ENCODE results near the gene IL4R.

DNA sequence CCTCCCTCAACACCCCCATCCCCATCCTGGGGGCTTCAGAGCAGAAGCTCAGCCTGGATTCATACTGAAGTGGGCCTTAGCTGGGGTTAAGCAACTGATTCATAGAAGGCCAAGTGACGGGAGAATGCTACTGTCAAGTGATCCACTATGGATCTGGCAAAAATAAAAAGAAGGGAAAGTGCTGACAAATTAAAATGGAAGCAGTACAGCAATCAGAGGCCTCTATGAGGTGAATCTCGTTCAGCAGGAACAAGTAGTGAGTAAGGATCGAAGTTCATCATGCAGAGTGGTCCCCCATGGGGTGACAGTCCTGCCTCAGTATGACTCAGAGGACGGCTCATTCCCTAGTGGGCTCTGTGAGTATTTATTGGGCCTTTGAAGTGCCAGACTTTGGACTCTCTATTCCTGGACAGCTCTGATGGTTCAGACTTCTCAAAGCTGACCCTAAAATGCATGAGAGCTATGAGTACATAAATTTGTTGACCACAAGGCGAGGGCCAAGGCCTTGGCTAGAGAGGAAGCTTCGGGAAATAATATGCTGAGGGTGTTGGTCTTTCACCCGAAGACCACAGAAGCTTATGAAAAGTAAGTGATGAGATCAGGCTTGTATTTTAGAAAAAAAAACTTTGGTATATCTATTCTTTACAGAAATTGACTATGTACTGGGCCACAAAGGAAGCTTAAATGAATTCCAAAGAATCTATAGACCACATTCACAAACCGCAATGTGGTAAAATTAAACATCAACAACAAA lies 39.9 kb upstream of the IL4R start:
- TF ChIP-seq CTCF (IDR thresholded peaks at IDR 0.05) (no peak), POLR2AphosphoS5 (IDR thresholded peaks at IDR 0.05; ENCODE audit: low read depth, low read length) (no peak), REST (IDR thresholded peaks at IDR 0.05; ENCODE audit: insufficient read depth in 1 of 2, low read depth in 2 of 2, low read length in 1 of 2) (no peak), TCF7L2 (IDR thresholded peaks at IDR 0.05; ENCODE audit: low read depth, low read length) (no peak), SIN3A (IDR thresholded peaks at IDR 0.05; ENCODE audit: borderline replicate concordance, insufficient read depth, low read depth, low read length) (no peak)

Measured in Panc1 (cell line).